GM21515 (cell line): ENCODE results near the gene NEXMIF.
"Not testable (repeated sequence)": the region's sequence is repeated elsewhere in the genome, so short reads cannot be mapped to it uniquely, and the experiment has no call there.

Experiments used
- ATAC-seq: cut with Tn5 transposase; IDR thresholded peaks from one replicate; pipeline ENCODE4 v1.9.1; 2021; ENCODE audit not compliant: unreplicated experiment

NEXMIF gene

DNA sequence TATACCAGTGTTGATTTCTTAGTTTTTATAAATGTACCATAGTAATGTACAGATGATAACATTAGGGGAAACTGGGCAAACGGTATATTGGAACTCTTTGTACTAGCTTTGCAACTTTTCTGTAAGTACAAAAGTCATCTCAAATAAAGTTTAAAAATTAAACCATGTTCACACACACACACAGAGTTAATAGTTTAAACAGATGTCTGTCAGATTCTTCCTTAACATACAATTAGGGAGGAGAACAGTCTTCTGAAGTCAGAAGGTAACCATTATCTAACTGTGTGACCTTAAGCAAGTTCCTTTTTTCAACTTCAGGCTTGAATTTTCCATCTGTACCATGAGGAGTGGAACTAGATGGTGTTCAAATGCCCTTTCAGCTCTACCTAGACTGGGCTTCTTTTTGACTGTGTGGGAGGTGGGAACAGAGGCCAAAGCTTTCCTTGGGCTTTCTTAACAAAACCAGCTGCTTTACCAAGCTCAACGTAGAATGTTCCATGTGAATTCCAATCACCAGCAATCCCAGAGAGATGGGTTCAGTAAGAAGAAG is 127.8 kb downstream of the NEXMIF start:
- no peak for ATAC-seq

DNA sequence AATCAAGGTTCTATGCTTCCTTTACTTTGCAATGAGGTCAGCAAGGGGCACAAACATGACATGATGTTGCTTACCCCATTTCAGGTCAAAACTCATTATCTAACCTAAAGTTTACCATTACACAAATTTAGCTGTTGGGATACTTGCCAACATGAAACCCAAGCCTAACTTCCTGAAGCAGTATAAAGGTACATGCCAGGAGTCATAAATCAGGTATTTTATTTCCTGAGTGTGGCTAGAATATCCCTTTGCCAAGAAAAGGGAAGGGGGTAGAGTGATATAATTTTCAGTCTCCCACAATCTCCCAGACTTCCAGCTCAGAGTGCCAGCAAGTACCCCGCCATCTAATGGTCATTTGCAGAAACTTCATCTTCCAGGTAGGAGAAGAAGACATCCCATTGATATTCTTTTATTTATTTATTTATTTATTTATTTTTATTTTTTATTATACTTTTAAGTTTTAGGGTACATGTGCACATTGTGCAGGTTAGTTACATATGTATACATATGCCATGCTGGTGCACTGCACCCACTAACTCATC is 136.6 kb downstream of the NEXMIF start:
- ATAC-seq: no peak

DNA sequence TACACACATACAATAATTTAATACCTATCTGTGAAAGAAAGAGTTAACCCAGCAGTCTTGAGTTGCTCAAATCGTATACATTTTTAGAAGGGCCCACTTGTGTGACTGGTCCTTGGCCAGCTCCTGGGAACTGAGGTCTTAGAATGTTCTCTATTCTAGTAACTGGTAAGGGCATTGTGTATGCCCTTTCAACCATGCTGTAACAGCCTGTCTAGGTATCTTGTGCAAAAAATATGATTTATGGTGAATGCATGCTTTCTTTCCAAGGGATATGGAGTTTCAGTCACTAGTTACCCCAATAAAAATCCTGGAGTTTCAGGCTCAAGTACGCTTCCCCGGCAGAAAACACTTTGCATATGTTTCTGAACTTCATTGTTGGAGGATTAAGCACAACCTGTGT is 140.6 kb downstream of the NEXMIF start:
- ATAC-seq: no peak

DNA sequence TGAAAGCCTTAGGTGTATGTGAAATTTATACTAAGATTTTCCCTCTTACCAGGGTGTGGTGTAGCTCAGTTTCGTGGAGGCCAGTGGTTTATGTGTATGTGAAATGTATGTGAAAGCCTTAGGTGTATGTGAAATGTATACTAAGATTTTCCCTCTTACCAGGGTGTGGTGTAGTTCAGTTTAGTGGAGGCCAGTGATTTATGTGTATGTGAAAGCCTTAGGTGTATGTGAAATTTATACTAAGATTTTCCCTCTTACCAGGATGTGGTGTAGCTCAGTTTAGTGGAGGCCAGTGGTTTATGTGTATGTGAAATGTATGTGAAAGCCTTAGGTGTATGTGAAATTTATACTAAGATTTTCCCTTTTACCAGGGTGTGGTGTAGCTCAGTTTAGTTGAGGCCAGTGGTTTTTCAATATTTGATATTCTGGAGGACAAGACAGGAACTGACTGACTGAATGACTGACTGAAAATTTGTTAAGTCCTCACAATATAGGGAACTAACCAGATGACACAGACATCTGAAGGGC is 143.7 kb downstream of the NEXMIF start:
- peak; percentile 58 for ATAC-seq

DNA sequence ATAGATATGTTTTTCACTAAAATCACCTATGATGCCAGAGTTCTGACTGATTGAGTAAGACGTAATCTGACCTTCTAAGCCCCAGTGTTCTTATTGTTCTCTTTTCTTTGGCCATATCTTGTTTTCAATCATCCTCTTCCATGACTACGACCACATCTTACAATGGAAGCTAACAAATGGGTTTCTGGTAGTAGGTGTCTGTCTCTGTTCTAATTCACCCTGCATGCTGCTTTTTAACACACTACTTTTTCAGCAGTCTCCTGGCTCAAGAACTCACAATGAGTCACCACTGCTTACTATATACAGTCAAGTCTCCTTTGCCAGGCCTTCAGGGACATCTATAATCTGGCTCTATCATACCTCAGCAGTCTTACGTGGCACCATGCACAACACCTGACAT is 146.1 kb downstream of the NEXMIF start:
- no peak for ATAC-seq

DNA sequence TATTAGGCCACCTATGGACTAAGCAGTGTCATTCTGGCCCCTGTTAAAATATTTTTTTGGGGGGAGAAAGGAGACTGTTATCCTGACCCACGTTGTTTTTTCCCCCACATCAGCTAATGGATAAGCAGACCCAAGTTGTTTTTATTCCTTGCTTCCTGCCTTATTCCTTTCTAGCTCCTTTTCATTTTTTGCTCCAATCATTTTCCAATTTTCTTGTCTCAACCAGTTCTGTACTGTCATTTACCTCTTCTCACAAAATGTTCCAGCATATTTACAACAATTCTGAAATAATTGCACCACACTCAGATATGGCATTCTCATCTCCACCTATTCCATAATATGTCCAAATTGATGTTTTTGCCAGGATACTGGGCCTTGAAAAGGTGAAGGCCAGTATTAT is 150.3 kb downstream of the NEXMIF start:
- no peak for ATAC-seq

DNA sequence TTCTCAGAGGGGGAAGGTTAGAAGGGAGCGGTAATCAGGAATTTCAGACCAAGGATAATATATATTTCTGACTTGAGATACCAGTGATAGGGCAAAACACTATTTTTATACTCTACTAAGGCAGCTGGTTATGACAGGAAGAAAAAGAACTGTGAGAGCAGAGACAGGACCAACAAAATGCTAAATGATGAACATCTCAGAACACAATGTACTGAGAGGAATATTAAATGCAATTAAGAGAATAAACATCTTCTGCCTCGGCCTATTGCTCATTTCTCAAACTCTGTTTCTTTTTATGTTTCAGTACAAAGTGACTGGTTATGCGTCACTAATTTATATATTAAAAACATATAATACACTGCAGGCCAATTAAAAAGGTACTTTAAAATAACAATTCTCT is 188.8 kb downstream of the NEXMIF start:
- ATAC-seq: no peak

DNA sequence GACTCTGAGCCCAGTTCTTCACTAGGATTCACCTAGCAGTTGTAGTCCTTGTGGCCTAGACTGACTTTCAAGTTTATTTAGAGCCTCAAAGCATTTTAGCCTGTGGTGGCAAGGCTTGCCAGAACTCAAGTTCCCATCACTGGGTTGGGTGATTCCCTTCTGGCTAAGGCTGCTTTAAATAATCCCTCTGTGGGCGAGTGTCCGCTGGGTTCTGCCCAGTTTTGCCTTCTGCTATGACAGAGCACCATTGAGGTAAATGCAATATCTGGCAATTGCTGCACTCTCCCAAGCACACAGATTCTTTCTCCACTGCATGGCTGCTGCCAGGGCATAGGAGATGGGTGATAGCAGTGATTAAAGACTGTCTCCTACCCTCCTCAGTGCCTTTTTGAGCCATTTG is 220.0 kb downstream of the NEXMIF start:
- no peak for ATAC-seq

DNA sequence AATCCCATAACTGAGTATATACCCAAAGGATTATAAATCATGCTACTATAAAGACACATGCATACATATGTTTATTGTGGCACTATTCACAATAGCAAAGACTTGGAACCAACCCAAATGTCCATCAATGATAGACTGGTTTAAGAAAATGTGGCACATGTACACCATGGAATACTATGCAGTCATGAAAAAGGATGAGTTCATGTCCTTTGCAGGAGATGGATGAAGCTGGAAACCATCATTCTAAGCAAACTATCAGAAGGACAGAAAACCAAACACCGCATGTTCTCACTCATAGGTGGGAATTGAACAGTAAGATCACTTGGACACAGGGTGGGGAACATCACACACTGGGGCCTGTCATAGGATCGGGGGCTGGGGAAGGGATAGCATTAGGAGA is 223.9 kb downstream of the NEXMIF start:
- not testable (repeated sequence) for ATAC-seq

DNA sequence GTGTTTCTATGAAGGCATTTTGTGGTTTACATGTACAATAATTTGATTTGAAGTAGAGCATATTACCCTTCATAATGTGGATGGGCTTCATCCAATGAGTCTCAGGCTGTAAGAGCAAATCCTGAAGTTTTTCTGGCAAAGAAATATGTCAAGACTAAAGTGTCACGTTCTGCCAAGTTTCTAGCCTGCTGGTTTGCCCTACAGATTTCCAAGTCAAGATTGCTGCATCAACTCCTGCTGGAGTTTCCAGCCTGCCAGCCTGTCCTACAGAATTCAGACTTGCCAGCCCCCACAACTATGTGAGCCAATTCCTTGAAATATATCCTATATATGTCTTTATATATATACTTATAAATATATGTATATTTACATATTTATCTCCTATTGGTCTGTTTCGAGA is 240.8 kb downstream of the NEXMIF start:
- ATAC-seq: no peak
